Endothelial cell of umbilical vein (primary cell): Measurements from ENCODE around the gene SUSD6. TPM values are rescaled to one million over a fixed set of nuclear protein-coding genes. Genes with fewer than 3 reads are reported as not detected.

ENCODE experiments used
- BruUV-seq: library from RNA; stranded (reverse); fragments of 400-500 nt; replicated peaks from 2 replicates; lab custom pipeline; 2021; lab: Mats Ljungman, UMichigan
- CTCF ChIA-PET: fragments of 300-600, 350-600 bp; sonication (Branson Sonifier 250); formaldehyde crosslinking; loops from one replicate; lab custom pipeline; 2021; ENCODE audit warnings: antibody characterized with exemption, inconsistent platforms; lab: Charles Lee
- POLR2A ChIA-PET: fragments of 300-600, 350-600 bp; sonication (Branson Sonifier 250); formaldehyde crosslinking; loops from one replicate; lab custom pipeline; 2021; ENCODE audit warnings: antibody characterized with exemption, inconsistent platforms; lab: Charles Lee
- DNase-seq: peaks from one replicate; pipeline ENCODE4 v3.0.0-alpha.2; 2011; ENCODE audit warnings: low read depth, low spot score
- FAIRE-seq: peaks from 2 replicates; lab custom pipeline; 2011; peaks lifted over from hg19 to GRCh38; lab: Jason Lieb, UNC
- H2AFZ ChIP-seq: 2 replicates; pipeline ENCODE4 v1.6.0; 2012; ENCODE audit warnings: low read depth, low read length, control low read depth, inconsistent platforms
- H3K27ac ChIP-seq: 2 replicates; pipeline ENCODE4 v1.5.1; 2011; ENCODE audit warnings: low read depth, mild to moderate bottlenecking, control low read depth, low read length, moderate library complexity; ENCODE audit not compliant: insufficient read depth
- H3K27me3 ChIP-seq, 2 experiments: 2 replicates each; pipeline versions ENCODE4 v1.6.0 to v1.6.1; 2011; ENCODE audit warnings: low read length in 2 of 2, mixed read lengths in 1 of 2; ENCODE audit not compliant: control insufficient read depth in 2 of 2, insufficient read depth in 2 of 2
- H3K36me3 ChIP-seq, 2 experiments: 2 replicates in 1 of 2; 3 replicates in 1 of 2; pipeline ENCODE4 v1.5.1; 2011; ENCODE audit warnings: low read length in 2 of 2, mild to moderate bottlenecking in 1 of 2, moderate library complexity in 1 of 2; ENCODE audit not compliant: control insufficient read depth in 2 of 2, insufficient read depth in 2 of 2; ENCODE audit errors: extremely low read depth in 1 of 2
- H3K4me1 ChIP-seq: 3 replicates; pipeline ENCODE4 v1.5.1; 2011; ENCODE audit warnings: mild to moderate bottlenecking, low read length; ENCODE audit not compliant: control insufficient read depth, insufficient read depth; ENCODE audit errors: extremely low read depth
- H3K4me2 ChIP-seq: 2 replicates; pipeline ENCODE4 v1.6.1; 2011; ENCODE audit warnings: low read length, control low read depth, mixed read lengths; ENCODE audit not compliant: insufficient read depth
- H3K4me3 ChIP-seq, 3 experiments: fragments of 200-600 bp in 1 of 3; sonication (generic), shearing (Covaris generic) in 1 of 3; replicated peaks in 1 of 3; 2 replicates each; pipeline ENCODE4 v1.5.1; 2011 to 2016; ENCODE audit warnings: control low read depth in 3 of 3, low read length in 3 of 3, mild to moderate bottlenecking in 2 of 3, inconsistent platforms in 1 of 3, low read depth in 1 of 3, moderate library complexity in 1 of 3; ENCODE audit not compliant: insufficient read depth in 1 of 3
- H3K79me2 ChIP-seq: 2 replicates; pipeline ENCODE4 v1.6.0; 2012; ENCODE audit warnings: low read length, inconsistent platforms; ENCODE audit not compliant: control insufficient read depth, insufficient read depth
- H3K9ac ChIP-seq: replicated peaks from 2 replicates; pipeline ENCODE3; 2011; ENCODE audit warnings: low read length, control low read depth; ENCODE audit not compliant: insufficient read depth; ENCODE audit errors: extremely low read depth
- H3K9me1 ChIP-seq: replicated peaks from 3 replicates; pipeline ENCODE4 v1.6.0; 2011; ENCODE audit warnings: mild to moderate bottlenecking, low read length; ENCODE audit not compliant: control insufficient read depth, insufficient read depth; ENCODE audit errors: extremely low read depth
- H3K9me3 ChIP-seq: replicated peaks from 2 replicates; pipeline ENCODE4 v1.5.1; 2012; ENCODE audit warnings: low read length, inconsistent platforms; ENCODE audit not compliant: control insufficient read depth, insufficient read depth
- H4K20me1 ChIP-seq: replicated peaks from 2 replicates; pipeline ENCODE3; 2011; ENCODE audit warnings: mild to moderate bottlenecking, low read length; ENCODE audit not compliant: control insufficient read depth, insufficient read depth; ENCODE audit errors: extremely low read depth
- CTCF ChIP-seq, 2 donors: IDR thresholded peaks; 1 replicate in 1 of 2; 2 replicates in 1 of 2; pipeline ENCODE4 v1.5.1; 2011; ENCODE audit warnings: low read length in 2 of 2, mild to moderate bottlenecking in 2 of 2, moderate library complexity in 2 of 2, control low read depth in 1 of 2, inconsistent platforms in 1 of 2, low read depth in 1 of 2; ENCODE audit not compliant: insufficient read depth in 1 of 2; ENCODE audit errors: extremely low read depth in 1 of 2
- EZH2 ChIP-seq: IDR thresholded peaks from 2 replicates; pipeline ENCODE4 v1.6.1; 2012; ENCODE audit warnings: borderline replicate concordance, low read depth, mild to moderate bottlenecking, moderate library complexity, low read length, inconsistent platforms; ENCODE audit not compliant: severe bottlenecking
- FOS ChIP-seq: IDR thresholded peaks from 2 replicates; pipeline ENCODE4 v1.6.1; 2011; ENCODE audit warnings: mild to moderate bottlenecking, low read length, moderate library complexity, borderline replicate concordance; ENCODE audit not compliant: insufficient read depth
- GATA2 ChIP-seq: IDR thresholded peaks from 2 replicates; pipeline ENCODE4 v1.7.0; 2011; ENCODE audit warnings: low read depth, mild to moderate bottlenecking, moderate library complexity, mixed read lengths, low read length; ENCODE audit not compliant: insufficient read length, insufficient read depth
- JUN ChIP-seq: IDR thresholded peaks from 2 replicates; pipeline ENCODE4 v1.6.1; 2011; ENCODE audit warnings: borderline replicate concordance, low read depth; ENCODE audit not compliant: insufficient read length, insufficient read depth
- MAX ChIP-seq: IDR thresholded peaks from 2 replicates; pipeline ENCODE4 v1.6.1; 2011; ENCODE audit not compliant: insufficient read depth, insufficient read length
- MYC ChIP-seq: IDR thresholded peaks from one replicate; pipeline ENCODE4 v1.6.1; 2011; ENCODE audit warnings: mild to moderate bottlenecking, low read depth, low read length
- POLR2A ChIP-seq: IDR thresholded peaks from 2 replicates; pipeline ENCODE4 v1.6.1; 2012; ENCODE audit warnings: low read depth, mild to moderate bottlenecking, control low read depth, low read length
- POLR2AphosphoS5 ChIP-seq: IDR thresholded peaks from 2 replicates; pipeline ENCODE4 v1.6.1; 2012; ENCODE audit warnings: low read depth, mild to moderate bottlenecking, control low read depth, low read length, moderate library complexity; ENCODE audit not compliant: insufficient read depth
- dilution Hi-C: fragments of 300-500 bp; cut with MboI; formaldehyde crosslinking; loops from one replicate; pipeline ENCODE4 v1.15.0; 2019; ENCODE audit warnings: low sequenced_read_pairs; ENCODE audit not compliant: extremely low pct_ligation_motif_present
- intact Hi-C: fragments of 100-400 bp; cut with micrococcal nuclease; formaldehyde crosslinking; loops from one replicate; pipeline ENCODE4 v1.10.0; 2022
- polyA plus RNA-seq, 4 experiments: library from polyadenylated mRNA; depleted of rRNA in 3 of 4; stranded (reverse) in 3 of 4; unstranded in 1 of 4; fragments of >200 nt; gene quantifications; 2 replicates each; pipeline versions ENCODE4 v1.2.1 to v1.2.3, GENCODE V29; 2011 to 2012; ENCODE audit warnings: missing spikeins in 1 of 4
- total RNA-seq: library from RNA; stranded (reverse); gene quantifications from 2 replicates; pipeline ENCODE4 v1.2.3, GENCODE V29; 2021

SUSD6 gene
- total and polyA plus RNA-seq, 2 donors (not counting 3 experiments of a cell fraction or from before 2014, with no cell fraction given): 13.4 to 19.5 TPM

GRCh38 chr14:69650948-69651369, 39.6 kb downstream of the SUSD6 start:
- POLR2A ChIA-PET: no interaction called here
- no TSS peak for BruUV-seq
- TF ChIP-seq POLR2A: no peak
- peak; percentile 15 for TF ChIP-seq POLR2AphosphoS5
- Histone ChIP-seq H3K9ac (no peak overlapping the region), H3K27ac (peak overlapping the region; percentile 30), H3K4me2 (peak overlapping the region; percentile 10), H3K79me2 (peaks cover 30% of the 10 kb centered on the region), H3K9me1 (no peaks in the 10 kb centered on the region), H2AFZ (no peak overlapping the region), H3K4me3 (no peak overlapping the region), H3K9me3 (no peaks in the 10 kb centered on the region), H4K20me1 (no peaks in the 10 kb centered on the region), H3K36me3 (no peaks in the 10 kb centered on the region), H3K4me1 (peaks cover 43% of the 10 kb centered on the region), H3K27me3 (no peaks in the 10 kb centered on the region)
- intact Hi-C loops: loop anchor here (2.0 kb wide), 2 partner anchors 38 to 66 kb away; no protein-coding TSS in a partner anchor
- dilution Hi-C loops: no loop called here
- FAIRE-seq (peak; percentile 85), DNase-seq (peak; percentile 64)
- CTCF ChIA-PET: interaction anchor here (1.5 kb wide), 1 partner anchor 66 kb away, joined by 4 read pairs; no protein-coding TSS in a partner anchor

GRCh38 chr14:69651664-69652063, 40.3 kb downstream of the SUSD6 start:
- dilution Hi-C loops: no loop called here
- H3K79me2 ChIP-seq: peaks cover 26% of the 10 kb centered on the region
- no peaks in the 10 kb centered on the region for H3K9me3 ChIP-seq
- H3K9me1 ChIP-seq: no peaks in the 10 kb centered on the region
- no peak overlapping the region for H3K27ac ChIP-seq
- TF ChIP-seq MAX (no peak), POLR2A (no peak), MYC (no peak), FOS (no peak), CTCF (IDR thresholded peaks at IDR 0.05; ENCODE audit: extremely low read depth in 1 of 2, insufficient read depth in 1 of 2, low read depth in 1 of 2, low read length in 2 of 2) (no peak), JUN (no peak), EZH2 (no peak), GATA2 (no peak), POLR2AphosphoS5 (no peak)
- H3K36me3 ChIP-seq: no peaks in the 10 kb centered on the region
- POLR2A ChIA-PET: no interaction called here
- peaks cover 43% of the 10 kb centered on the region for H3K4me1 ChIP-seq
- no peak overlapping the region for H2AFZ ChIP-seq
- H4K20me1 ChIP-seq: no peaks in the 10 kb centered on the region
- intact Hi-C loops: loop anchor here (2.0 kb wide), 2 partner anchors 39 to 65 kb away; no protein-coding TSS in a partner anchor
- CTCF ChIA-PET: interaction anchor here (1.5 kb wide), 1 partner anchor 67 kb away, joined by 4 read pairs; no protein-coding TSS in a partner anchor
- no peak overlapping the region for H3K4me3 ChIP-seq
- H3K27me3 ChIP-seq: no peaks in the 10 kb centered on the region
- no peak for DNase-seq
- no TSS peak for BruUV-seq
- no peak overlapping the region for H3K4me2 ChIP-seq
- no peak for FAIRE-seq
- H3K9ac ChIP-seq: no peak overlapping the region
